Hematopoietic multipotent progenitor cell treated with erythropoietin and hydrocortisone succinate and interleukin-3 and kit ligand, for 8 days (in vitro differentiated cells): ENCODE measurements around the gene KCNMB2.
"Not testable (repeated sequence)": the region's sequence is repeated elsewhere in the genome, so short reads cannot be mapped to it uniquely, and the experiment has no call there.

ENCODE experiments used
- DNase-seq: peaks from one replicate; pipeline ENCODE4 v3.0.0-alpha.2; 2015

KCNMB2 gene

DNA sequence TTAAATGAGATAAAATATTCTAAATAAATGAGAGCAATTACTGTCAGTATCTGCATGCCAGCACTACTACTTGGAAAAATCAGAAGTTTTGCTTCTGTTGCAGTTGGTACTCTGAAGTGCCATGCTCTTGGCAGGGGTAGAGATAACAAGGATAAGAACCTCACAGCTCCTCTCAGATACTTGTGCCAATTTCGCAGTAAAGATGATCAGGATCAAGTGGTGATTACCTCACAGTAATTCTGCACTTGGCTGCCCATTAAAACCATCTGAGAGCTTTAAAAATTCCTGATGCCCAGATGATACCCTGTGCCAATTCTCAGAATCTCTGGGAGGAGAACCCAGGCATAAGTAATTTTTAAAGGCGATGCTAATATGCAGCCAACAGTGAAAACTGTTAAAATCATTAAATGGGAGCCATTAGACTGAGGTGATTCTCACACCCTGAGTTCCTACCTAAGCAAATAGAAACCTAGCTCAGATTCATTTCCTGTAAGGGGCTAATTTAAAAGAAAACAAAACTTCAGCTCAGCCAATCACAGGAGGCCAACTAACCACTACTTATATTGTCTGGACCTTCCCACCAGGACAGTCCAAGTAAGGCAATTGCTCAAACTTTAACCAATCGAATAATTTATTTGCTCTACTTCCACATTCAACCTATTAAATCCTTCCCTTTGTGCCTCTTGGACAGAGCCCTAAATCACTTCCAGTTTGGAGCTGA, 171.2 kb downstream of the KCNMB2 start:
- DNase-seq = no peak

DNA sequence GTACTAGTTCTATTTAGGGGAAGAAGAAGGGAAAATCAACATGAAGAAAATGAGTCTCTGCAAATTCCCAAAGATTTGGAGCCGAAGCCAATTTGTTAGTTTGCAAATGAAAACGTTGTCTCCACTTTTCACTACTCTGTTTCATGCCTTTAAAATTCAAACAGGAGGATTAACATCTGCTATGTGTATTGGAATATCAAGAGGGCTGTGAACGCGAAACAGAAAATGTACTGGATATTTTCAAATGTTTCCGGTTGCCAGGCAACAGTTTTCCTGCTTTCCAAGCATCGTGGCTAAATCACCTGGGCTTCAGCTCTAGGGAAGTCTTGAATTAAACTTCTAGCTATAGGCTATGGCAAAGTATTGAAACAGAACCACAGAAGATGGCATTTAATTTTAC, 172.8 kb downstream of the KCNMB2 start:
- no peak for DNase-seq

DNA sequence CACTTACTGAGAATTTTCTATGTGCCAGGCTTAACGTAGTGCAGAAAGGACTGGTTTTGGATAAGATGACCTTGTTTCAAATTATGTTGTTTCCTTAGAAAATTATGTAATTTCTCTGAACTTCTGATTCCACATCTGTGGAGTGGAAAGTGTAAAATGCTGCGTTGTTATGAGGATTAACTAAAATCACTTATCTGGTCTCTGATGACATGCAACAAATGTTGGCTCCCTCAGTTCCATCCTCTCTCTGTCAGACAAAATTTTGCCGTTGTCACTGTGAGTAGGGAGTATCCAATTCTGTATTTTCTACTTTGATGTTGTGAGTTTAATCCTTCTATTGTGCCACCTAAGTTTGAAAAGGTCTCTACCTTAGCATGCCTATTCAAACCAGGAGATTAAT, 175.5 kb downstream of the KCNMB2 start:
- no peak for DNase-seq

DNA sequence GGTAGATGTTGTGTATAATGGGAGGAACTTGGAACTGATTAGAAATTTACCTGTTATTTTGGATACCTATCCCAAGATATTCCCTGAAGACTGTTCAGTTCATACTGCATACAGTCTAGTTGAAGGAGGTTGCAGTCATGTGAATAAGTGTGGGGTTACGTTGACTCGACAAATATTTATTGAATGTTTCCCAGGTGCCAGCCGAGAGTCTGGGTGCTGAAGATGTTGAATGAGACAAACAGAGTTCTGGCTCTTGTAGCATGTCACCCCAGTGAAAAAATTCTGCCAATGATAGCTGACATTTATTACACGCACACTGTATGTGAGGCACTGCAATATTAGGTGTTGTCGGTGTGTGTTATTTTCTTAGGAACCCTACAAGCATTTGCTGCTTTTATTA, 176.0 kb downstream of the KCNMB2 start:
- DNase-seq = no peak

DNA sequence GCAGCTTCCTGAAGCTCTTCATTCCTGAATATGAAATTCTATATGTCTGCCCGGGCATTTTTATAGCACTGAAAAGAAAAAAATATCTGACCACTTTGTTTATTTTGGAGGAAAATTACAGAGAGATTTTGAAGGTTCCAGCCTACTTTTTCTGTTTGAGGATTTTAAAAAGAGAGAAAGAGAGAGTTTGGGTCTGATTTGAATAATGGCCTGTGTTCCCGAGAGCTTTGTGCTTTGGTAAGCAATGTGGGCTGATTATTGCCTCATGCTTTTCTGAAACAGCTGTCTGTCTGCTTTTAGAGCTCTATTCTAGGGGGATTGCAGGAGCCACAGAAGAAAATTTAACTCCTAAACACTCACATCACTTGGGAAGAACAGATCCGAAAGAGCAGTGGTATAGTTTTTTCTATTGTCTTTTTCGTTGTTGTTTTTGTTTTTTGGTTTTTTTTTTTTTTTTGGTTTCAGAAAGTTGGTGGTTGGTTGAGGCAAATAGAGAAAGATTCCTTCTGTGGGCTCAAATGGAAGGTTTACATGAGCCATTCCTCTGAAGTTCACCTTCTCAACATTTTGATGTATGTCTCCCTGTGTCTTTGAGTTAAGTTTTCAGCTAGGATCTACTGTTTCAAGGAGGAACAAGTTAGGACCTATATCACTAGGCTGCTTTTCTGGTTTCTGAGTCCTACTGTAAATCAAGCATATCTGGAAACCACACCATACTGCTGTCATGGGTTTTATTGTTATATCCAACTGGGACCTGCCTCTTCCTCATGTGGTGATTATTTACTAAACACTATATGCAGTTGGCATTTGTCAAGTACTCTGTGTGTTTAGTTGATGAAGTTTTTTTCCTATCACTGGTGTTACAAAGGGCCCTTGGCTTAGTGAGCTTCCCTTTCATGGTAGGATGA, 178.9 kb downstream of the KCNMB2 start:
- DNase-seq = no peak

DNA sequence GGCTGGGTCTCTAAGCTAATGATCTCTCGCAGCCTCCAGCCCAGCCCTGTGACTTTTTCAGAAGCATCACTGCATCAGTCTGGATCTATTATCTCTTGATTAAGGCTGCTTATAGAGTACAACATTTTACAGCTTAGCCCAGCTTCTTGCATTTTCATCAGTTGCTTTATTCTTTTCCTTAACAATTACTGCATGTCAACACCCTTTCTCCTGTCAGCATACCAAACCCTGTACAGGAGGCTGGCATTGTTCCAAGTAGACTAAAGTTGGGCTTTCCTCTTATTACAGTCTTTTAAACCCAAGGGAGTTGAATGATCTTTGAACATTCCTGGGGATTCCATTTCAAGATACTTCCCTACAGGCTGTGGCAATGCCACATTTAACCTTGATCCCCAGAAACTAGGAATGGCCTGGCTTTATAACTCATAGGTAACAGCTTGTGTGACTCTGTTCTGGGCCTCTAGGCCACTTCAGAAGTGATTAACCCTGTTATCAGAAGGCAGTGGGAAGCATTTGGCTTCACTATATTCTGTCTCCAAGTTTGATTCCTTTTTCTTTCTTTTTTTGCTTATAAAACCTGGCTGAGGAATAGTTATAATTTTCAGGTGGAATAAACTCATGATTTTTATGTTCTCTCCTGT, 182.9 kb downstream of the KCNMB2 start:
- no peak for DNase-seq

DNA sequence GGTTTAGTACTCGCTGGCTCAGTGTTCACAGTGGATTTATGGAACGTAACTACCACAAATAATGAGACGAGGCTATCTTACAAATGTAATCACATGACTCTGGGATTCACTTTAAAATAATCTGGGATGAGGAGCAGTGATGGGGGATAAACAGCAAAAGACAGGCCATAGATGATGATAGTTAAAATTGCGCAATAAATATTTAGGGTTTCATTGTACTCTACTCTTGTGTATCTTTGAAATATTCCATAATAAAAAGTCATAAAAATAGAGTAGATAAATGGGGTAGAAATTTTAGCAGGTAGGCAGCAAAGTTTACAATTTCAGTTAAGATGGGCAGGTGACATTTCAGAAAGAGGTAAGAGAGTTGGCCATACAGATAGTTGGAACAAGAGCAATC, 196.6 kb downstream of the KCNMB2 start:
- no peak for DNase-seq

DNA sequence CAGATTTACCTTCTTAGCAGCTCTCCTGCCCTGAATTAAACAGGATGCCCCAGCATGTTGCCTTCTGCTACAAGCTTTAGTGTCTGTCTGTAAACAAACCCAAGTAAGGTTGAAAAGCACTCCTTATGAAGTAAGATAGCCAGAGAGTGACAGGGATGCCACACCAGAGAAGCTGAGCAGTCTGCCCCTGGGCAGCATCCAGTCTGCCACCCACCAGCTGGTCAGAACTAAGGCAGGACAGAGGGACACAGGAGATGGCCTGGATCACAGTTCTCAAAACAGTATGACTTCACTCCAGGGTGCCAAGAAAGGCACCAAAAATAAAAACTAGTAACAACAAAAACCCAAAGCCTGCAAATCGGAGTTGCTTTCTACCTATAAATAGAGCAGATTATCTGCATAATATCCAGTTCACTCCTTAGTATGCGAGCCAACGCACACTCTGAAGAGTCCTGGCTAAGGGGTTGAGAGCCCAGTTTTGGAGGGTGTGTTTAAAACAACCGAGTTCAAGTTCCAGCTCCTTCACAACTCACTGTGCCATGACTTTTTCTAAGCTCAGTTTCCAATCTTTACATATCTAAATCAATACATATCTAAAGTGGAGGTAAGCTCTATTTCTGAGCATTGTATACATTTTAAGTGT, 198.9 kb downstream of the KCNMB2 start:
- DNase-seq = no peak

DNA sequence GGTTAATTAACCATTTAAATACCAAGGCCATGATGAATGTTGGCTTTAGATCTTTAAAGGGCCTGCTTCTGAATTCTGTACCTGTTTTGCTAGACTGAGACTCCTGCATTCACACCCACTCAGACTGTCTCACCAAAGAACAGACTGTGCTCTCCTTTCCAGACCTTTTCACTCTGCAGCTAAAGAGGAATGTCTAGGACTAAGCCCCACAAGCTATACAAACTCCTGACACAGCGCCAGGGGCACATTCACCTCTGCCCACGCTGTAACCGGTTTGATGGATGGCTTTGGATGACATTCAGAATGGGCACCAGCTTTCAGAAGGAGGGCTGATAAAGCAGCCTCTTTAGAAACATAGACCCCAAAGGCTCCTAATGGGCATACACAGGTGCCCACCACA, 200.1 kb downstream of the KCNMB2 start:
- DNase-seq = no peak

DNA sequence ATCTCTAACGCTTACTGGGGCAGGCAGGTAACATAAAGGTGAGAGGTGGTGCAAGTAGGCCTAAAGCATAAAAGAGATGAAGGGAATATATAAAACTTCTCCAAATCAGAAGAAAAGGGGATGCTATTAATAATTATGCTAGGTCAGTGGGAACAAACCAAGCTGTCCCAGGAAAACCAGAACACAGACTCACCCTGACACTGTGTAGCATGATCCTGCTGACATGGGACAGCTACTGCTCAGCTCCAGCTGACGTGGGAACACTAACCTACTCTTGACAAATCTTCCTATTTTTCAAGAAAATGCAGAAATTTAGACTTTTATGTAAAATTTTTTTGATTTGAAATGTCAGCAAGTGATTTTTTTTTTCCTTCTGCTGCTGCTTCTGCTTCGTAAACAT, 203.5 kb downstream of the KCNMB2 start:
- no peak for DNase-seq

DNA sequence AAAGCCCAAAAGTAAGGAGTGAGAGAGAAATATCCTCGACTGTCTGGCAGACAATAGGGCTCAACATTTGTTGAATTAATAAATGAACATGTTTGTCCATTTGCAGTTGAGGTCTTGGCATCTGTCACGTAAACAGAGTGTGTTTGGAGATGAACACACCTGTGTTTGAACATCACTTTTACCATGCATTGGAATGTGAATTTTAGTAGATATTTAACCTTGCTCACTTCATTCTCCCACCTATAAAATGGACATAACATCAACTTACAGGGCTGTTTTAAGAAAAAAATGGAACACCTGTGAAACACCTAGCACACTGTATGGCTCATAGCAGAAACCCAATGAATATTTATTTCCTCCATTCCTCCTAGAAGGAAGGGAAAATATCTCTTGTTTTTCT, 204.8 kb downstream of the KCNMB2 start:
- DNase-seq = no peak

DNA sequence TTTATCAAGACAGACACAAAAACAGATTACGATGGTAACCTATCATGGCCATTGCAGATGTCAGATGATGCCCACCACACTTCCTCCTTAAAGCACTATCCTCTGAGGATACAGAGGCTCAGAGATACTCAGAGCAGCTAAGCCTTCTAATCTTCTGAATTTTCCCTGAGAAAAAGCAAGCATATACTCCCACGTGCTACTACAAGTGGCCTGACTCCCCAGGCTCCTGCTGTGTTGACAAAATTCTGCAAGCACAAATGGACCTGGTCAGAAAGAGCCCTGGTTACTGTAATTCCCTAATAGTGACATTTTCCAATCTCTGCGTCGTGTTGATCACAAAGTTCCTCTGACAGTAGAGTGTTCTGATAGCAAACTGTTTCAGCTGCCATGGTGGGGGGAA, 207.1 kb downstream of the KCNMB2 start:
- no peak for DNase-seq

DNA sequence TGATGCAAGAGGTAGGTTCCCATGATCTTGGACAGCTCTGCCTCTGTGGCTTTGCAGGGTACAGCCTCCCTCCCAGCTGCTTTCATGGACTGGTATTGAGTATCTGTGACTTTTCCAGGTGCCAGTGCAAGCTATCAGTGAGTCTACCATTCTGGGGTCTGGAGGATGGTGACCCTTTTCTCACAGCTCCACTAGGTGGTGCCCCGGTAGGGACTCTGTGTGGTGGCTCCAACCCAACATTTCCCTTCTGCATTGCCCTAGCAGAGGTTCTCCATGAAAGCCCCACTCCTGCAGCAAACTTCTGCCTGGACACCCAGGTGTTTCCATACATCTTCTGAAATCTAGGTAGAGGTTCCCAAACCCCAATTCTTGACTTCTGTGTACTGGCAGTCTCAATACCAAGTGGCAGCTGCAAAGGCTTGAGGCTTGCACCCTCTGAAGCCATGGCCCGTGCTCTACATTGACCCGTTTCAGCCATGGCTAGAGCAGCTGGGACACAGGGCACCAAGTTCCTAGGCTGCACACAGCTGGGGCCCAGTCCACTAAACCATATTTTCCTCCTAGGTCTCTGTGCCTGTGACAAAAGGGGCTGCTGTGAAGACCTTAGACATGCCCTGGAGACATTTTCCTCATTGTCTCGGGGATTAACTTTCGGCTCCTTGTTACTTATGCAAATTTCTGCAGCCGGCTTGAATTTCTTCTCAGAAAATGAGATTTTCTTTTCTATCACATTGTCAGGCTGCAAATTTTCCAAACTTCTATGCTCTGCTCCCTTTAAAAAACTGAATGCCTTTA, 209.8 kb downstream of the KCNMB2 start:
- not testable (repeated sequence) for DNase-seq

DNA sequence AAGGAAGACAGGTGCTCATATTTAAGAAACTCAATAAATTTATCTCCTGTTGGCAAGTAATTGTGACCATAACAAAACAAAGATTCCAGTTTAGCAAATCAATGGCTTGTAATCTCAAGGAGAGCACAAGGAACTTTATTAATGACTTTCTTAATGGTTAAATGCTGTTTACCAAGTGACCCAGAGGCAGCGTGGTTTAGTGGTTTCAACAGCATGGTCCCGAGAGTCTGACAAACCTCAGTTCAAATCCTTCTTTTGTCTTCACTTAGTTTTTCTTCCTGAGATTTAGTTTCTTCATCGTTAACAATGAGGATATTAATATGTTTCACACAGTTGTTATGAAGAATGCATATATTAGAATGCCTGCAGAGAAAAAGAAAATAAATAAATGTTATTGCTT, 212.6 kb downstream of the KCNMB2 start:
- DNase-seq = no peak

DNA sequence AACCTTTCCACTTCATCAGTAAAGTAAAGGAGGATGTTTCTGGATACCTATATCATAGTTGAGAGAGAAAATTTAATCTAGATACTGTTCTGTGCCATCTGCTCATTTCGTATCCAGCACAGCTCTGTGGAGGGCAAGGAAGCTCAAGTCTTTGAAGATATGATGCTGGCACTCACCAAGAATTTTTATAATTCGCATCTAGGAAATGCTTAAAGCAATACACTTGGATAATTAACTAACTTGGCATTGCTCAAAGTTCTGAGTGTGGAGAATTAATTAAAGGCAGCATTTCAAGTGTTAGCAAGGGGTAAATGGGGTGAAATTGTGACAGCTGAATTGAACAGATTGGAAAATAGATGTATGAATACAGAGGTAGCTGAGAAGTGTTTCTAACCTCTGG, 213.2 kb downstream of the KCNMB2 start:
- no peak for DNase-seq

DNA sequence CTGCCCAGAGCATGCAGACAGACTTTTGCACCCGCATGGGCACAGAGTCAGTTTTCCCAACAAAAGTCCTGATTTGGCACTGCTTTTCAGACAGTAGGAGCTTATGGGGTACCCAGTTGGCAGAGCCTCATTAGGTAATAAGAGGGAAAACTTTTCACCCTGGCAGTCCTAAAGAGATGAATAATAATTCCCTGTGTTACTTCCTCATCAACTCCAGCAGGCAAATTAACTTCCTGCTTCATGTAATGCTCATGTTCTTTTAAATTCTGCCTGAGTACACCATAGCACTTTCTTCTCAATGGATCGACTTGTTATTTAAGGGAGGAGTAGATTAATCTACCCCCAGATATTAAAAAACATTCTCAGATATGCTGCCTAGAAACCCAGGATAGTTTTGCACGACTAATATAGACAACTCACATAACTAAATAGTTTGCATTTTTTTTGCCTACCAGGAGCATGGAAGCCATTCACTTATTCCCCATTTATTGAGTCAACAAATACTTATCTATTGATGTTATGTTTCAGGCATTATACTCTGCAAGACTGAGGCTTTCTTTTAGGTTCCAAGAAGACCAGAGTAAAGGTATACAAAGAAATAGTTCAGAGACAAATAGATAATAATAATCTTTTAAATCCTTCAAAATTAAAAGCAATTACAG, 214.5 kb downstream of the KCNMB2 start:
- DNase-seq = no peak

DNA sequence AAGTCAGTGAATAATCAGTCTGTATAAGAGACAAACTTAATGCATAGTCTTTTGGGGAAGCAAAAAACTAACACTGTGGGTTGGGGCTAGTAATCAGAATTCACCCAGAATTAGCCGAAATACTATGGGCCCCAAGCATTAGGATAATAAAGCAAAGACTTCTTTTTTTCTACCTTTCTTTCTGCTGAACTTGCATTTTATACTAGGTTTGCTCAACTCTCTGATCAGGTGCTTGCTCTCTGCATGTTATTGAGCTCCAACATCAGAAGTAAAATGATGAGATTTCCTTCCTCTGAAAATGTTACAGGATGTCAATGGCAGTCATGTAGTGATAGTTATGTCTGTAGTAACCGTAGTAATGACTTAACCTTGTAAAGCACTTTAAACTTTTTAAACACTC, 216.6 kb downstream of the KCNMB2 start:
- DNase-seq = no peak

DNA sequence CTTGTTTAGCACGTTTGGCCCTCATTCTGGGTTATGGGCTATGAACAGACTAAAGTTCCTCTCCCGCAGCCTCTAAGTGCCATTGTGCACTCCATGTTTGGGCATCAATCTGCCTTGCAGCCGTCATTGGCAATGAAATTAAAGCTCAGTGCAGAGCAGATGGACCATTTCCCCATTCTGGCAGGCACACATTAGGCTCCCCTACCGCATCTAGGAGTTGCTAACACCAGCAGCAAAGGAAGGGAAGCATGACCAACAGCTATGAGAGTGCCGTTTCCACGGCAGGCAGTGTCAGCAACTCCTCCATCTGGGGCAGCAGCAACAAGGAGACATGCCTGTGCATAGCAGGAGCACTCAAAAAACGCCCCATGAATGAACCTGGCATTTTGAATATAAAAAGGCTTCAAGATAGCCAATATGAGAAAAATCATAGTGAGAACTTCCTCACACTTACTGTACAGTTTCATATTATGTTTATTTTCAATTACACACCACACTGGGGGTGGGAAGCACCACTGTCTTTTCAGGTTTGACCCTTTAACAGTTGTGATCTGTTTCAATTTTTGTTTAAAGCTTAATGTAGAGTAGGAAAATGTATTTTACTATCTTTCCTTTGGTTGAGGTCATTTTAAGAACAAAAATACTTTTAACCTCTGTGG, 218.7 kb downstream of the KCNMB2 start:
- no peak for DNase-seq

DNA sequence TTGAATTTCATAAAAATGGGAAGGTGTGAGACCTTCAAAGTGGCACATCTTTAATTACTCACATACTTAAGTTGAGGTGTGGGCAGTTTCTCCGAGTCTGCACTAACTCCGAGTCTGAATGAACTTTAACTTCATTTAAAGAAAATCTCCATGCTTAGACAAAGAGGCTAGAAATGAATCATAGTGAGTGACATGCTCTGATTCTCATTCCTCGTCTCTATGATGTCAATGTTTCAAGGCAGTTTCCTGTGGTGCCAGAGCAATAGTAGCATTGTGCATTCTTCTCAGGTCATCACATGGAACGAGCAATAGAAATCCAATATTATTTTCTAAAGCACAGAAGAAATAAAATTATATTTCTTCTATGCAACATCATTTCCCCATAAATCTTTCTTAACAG, 224.8 kb downstream of the KCNMB2 start:
- no peak for DNase-seq

DNA sequence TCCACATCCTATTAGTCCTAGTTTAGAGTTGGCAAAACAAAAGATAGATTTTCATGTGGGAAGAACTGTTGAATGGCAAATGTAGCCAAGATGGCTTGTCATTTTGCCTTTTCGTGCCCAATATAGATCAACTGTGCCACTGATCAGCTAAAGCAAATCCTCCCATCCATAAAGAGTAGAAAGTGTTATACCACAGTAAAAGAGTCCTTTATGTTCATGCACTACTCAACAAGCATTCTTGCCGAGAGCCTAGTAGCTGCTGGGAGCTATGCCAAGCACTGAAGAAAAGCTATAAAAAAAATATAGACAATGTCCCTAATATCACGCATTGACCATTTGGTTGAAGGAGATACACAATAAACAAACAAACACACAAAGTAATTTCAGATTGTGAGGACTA, 225.2 kb downstream of the KCNMB2 start:
- no peak for DNase-seq

DNA sequence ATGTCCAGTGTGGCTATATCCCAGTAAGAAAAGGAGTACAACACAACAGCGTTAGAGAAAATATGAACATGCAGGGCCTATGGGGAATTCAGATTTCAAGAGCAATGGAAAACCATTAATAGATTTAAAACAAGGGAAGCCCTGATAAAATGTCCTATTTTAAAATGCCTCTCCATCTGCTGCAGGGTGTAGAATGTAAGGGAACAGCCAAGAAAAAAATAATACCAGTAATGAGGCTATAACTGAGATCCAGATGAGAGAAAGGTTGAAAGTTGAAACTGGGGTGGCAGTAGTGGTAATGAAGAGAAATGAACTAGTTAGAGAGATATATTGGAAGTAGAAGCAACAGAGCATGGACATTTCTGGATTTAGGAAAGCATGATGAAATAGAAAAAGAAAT, 226.1 kb downstream of the KCNMB2 start:
- no peak for DNase-seq
